Measurements from ENCODE around the gene CDK14.

DNA sequence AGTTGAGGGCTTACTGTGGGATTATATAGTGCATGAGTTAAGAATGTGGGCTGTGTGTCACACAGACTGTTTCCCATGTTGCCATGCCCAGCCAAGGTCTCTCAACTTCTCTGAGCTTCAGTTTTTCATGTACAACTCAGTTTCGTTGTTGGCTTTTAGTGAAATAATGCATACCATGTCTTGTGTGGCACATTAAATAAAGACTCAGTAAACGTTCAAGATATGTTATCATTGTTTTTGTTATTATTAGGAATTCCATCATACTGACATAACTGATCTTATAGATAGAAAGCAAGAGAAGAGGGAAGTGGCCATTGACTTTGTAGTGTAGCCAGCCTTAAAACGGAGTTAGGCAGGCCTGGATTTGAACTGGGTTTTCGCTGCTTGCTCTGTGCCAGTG is 2.9 kb downstream of the CDK14 start:
- TF ChIP-seq, protein P1, sequence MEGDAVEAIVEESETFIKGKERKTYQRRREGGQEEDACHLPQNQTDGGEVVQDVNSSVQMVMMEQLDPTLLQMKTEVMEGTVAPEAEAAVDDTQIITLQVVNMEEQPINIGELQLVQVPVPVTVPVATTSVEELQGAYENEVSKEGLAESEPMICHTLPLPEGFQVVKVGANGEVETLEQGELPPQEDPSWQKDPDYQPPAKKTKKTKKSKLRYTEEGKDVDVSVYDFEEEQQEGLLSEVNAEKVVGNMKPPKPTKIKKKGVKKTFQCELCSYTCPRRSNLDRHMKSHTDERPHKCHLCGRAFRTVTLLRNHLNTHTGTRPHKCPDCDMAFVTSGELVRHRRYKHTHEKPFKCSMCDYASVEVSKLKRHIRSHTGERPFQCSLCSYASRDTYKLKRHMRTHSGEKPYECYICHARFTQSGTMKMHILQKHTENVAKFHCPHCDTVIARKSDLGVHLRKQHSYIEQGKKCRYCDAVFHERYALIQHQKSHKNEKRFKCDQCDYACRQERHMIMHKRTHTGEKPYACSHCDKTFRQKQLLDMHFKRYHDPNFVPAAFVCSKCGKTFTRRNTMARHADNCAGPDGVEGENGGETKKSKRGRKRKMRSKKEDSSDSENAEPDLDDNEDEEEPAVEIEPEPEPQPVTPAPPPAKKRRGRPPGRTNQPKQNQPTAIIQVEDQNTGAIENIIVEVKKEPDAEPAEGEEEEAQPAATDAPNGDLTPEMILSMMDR (IDR thresholded peaks at IDR 0.05) = no peak
- no peak for TF ChIP-seq POLR2A (IDR thresholded peaks at IDR 0.05)

Data from esophagus squamous epithelium (tissue), 4 donors.